ENCODE data around the gene TBX4.
"Not testable (repeated sequence)": the region's sequence is repeated elsewhere in the genome, so short reads cannot be mapped to it uniquely, and the experiment has no call there.

The TBX4 gene

GRCh38 chr17:61484174-61484573 is 32.0 kb downstream of the TBX4 start:
- no peak for DNase-seq (ENCODE audit: low read depth)

- DNase-seq (ENCODE audit: low read depth) = no peak
Measured at GRCh38 chr17:61485067-61485775, 33.0 kb downstream of the TBX4 start.

GRCh38 chr17:61486135-61487120 is 34.2 kb downstream of the TBX4 start:
- DNase-seq (ENCODE audit: low read depth) = no peak

- no peak for DNase-seq (ENCODE audit: low read depth)
Measured at GRCh38 chr17:61487161-61487988, 35.2 kb downstream of the TBX4 start.

DNA sequence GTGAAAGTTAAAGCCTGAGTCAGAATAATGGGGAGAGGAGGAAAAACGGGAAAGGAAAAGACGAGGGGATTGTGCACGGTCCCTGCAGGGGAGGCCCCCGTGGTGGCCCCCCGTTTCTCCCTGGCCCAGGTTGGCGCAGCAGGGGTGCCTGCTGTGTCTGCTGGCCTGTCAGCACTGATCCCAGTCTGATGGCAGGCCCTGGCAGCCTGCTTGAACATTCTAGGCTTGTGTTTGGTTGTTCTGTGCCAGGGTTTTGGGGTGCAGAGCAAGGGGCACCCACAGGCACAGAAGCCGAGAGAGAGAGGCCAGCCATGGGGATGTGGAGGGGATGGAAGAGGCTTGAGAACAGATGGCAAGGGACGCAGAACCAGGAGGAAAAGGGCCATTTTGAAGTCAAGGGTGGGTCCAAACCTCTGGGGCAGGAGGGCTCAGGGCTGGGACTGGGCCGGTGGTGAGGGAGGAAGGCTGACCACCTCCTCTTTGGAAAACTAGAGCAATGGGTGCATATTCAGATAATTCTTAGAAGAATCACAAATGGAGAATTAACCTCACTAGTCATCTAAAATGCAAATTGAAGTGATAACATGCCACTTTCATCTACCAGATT is 35.9 kb downstream of the TBX4 start:
- DNase-seq (ENCODE audit: low read depth) = no peak

GRCh38 chr17:61488878-61489718 is 36.9 kb downstream of the TBX4 start:
- DNase-seq (ENCODE audit: low read depth) = no peak

GRCh38 chr17:61489719-61490490 is 37.7 kb downstream of the TBX4 start:
- DNase-seq (ENCODE audit: low read depth) = no peak

DNA sequence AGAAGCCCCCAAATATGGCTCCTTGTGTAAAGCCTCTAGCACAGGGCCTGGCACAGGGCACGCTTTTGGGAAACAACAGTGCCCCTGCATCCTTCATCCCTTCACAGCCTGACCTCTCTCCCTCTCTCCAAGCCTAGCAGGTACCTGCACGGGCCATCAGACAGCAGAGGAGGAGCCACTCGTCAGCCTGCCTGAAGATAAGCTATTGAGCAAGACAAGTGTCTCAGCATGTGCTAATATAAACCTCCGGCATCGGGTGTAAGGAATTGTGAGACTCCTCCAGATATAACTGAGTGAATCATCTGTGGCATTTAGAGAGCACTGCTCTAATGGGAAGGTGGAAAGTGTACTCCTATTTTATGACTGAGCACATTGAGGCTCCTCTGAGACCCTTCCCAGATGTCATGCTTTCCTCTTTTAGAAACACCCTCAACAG is 38.3 kb downstream of the TBX4 start:
- peak; percentile 60 for DNase-seq (ENCODE audit: low read depth)

DNA sequence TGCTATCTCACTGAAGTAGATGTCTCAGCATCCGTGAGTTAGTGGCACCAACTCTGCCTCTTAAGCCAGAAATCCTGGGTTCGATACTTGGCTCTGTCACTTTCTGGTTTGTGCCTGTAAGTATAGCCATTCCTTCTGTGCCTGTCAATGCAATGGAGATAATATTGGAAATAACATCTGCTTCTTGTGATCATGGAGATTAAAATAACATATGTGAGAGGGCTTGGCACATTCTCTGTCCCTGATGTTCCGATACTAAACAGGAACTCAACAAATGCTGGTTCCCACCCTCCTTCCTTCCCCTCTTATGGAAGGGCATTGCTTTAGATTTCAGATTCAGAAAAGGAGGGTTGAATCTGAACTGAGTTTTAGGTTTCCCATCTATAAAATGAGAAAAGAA is 39.8 kb downstream of the TBX4 start:
- no peak for DNase-seq (ENCODE audit: low read depth)

GRCh38 chr17:61492759-61493526 is 40.7 kb downstream of the TBX4 start:
- DNase-seq (ENCODE audit: low read depth) = peak; percentile 67

GRCh38 chr17:61493830-61494324 is 41.7 kb downstream of the TBX4 start:
- DNase-seq (ENCODE audit: low read depth) = not testable (repeated sequence)

DNA sequence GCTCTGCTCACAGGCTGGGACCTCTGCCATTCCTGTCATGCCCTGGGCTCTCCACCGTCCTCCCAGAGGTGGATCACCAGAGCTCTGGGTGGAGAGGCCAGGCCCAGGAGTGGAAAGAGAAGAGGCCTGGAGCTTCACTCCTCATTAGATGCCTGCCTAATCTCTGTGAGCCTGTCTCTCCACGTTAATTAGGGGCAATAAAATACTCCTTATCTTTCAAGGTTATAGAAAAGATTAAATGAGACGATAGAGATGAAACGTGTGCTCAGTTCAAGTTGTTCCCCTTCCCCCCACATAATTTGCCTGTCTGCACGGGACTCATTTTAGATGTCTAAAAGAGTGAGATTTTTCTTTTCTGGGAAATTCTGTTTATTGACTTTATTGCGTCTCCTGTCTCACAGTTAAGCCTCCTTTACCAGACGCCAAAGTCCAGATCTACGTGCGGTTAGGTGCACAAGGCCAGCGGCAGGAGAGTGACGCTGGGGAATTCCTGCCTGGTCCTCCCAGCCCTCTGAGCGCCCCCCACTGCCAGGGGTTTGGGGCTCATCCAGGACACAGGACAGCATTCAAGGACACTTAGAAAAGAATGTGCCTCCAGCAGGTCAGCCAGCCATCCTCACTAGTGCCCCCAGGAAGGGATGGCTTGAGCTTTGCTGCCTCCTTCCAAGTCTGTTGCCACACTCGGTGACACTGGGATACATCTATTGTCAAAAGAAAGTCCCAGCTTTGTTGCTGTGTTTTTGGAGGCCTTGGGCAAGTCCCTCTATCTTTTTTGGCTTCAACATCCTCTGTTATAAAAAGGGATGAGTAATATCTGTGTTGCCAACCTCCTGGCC is 42.3 kb downstream of the TBX4 start:
- DNase-seq (ENCODE audit: low read depth) = no peak

GRCh38 chr17:61495161-61495857 is 43.1 kb downstream of the TBX4 start:
- no peak for DNase-seq (ENCODE audit: low read depth)

- no peak for DNase-seq (ENCODE audit: low read depth)
Measured at GRCh38 chr17:61496174-61496956, 44.1 kb downstream of the TBX4 start.

DNA sequence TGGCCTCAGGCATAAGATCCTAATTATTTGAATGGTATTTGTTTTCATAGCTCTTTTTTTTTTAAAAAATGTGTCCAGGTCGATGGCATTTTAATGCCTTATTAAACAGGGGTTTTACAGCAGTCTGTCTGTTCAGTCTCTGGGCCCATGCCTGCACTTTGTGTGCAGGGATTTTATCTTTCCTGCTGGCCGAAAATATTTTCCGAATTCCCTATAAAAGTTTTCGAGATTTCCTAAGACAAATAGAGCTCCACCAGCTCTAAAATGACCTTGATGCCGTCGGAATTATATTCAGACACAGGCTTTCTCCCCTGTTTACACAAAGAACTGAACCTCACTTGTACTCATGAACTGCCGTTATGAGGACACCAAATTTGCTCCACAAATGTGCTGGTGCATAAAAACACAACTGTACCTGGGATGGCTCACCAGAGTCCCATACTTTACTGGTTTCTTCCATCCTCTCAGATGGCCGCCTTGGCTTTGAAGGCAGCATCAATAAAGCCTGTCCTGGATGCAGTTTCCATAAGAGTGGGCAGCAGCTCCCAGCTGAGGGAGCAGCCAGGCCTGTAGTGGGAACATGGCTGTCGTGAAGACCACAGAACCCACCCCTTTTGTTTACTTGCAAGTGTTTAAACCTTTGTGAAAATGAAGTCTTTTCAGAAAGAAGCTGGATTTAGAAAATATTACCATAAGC is 44.9 kb downstream of the TBX4 start:
- no peak for DNase-seq (ENCODE audit: low read depth)
